ENCODE measurements around the gene CSTB. TPM values are rescaled to one million over a fixed set of nuclear protein-coding genes. Genes with fewer than 3 reads are reported as not detected.

The CSTB gene
- total and polyA plus RNA-seq, 4 donors: 3.8 to 62.4 (median 33.7) TPM

- peaks cover under 1 to 7% (median 4%) of the 10 kb centered on the region in 4 donors for H3K4me1 ChIP-seq (ENCODE audit: control insufficient read depth in 4 of 4, insufficient read depth in 4 of 4, low read length in 3 of 4)
- H3K27me3 ChIP-seq (ENCODE audit: control insufficient read depth in 4 of 4, insufficient read depth in 4 of 4, low read length in 3 of 4): no peaks in the 10 kb centered on the region
- 95% methylated on average over 15 of the region's 15 CpGs for WGBS
- no peaks in the 10 kb centered on the region for H3K9me3 ChIP-seq (ENCODE audit: control insufficient read depth in 4 of 4, low read length in 3 of 4)
- TF ChIP-seq FOXA2 (IDR thresholded peaks at IDR 0.05): no peak
- TF ChIP-seq HNF4A (conservative IDR thresholded peaks at IDR 0.05): no peak
- no peak for TF ChIP-seq JUND (IDR thresholded peaks at IDR 0.05)
- TF ChIP-seq SP1 (IDR thresholded peaks at IDR 0.05): no peak
- TF ChIP-seq REST (IDR thresholded peaks at IDR 0.05): no peak
- no peak overlapping the region for H3K4me3 ChIP-seq (ENCODE audit: low read depth in 1 of 3, low read length in 3 of 3)
- H3K27ac ChIP-seq (ENCODE audit: low read depth in 1 of 2, low read length in 2 of 2): no peak overlapping the region
- H3K9ac ChIP-seq (ENCODE audit: low read depth in 1 of 2, low read length in 2 of 2): no peak overlapping the region
- peaks cover 4 to 23% (median 5%) of the 10 kb centered on the region in 4 donors for H3K36me3 ChIP-seq (ENCODE audit: control insufficient read depth in 4 of 4, insufficient read depth in 3 of 4, low read depth in 1 of 4, low read length in 3 of 4)
- DNase-seq (ENCODE audit: low spot score): no peak
Measured at GRCh38 chr21:43762303-43763128, 13.6 kb downstream of the CSTB start.

- peaks cover 4 to 24% (median 5%) of the 10 kb centered on the region in 4 donors for H3K36me3 ChIP-seq (ENCODE audit: control insufficient read depth in 4 of 4, insufficient read depth in 3 of 4, low read depth in 1 of 4, low read length in 3 of 4)
- DNase-seq (ENCODE audit: low spot score): no peak
- no peak overlapping the region for H3K9ac ChIP-seq (ENCODE audit: low read depth in 1 of 2, low read length in 2 of 2)
- no peaks in the 10 kb centered on the region for H3K27me3 ChIP-seq (ENCODE audit: control insufficient read depth in 4 of 4, insufficient read depth in 4 of 4, low read length in 3 of 4)
- no peak overlapping the region for H3K27ac ChIP-seq (ENCODE audit: low read depth in 1 of 2, low read length in 2 of 2)
- no peaks in the 10 kb centered on the region for H3K9me3 ChIP-seq (ENCODE audit: control insufficient read depth in 4 of 4, low read length in 3 of 4)
- H3K4me3 ChIP-seq (ENCODE audit: low read depth in 1 of 3, low read length in 3 of 3): no peak overlapping the region
- peaks cover 5 to 11% (median 8%) of the 10 kb centered on the region in 4 donors for H3K4me1 ChIP-seq (ENCODE audit: control insufficient read depth in 4 of 4, insufficient read depth in 4 of 4, low read length in 3 of 4)
- 96% methylated on average over 18 of the region's 18 CpGs for WGBS
- no peak for TF ChIP-seq NR2F2 (IDR thresholded peaks at IDR 0.05)
- no peak for TF ChIP-seq SP1 (IDR thresholded peaks at IDR 0.05)
- TF ChIP-seq, protein P1, sequence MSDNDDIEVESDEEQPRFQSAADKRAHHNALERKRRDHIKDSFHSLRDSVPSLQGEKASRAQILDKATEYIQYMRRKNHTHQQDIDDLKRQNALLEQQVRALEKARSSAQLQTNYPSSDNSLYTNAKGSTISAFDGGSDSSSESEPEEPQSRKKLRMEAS (IDR thresholded peaks at IDR 0.05): no peak
- no peak for TF ChIP-seq RAD21 (IDR thresholded peaks at IDR 0.05)
- TF ChIP-seq TAF1 (conservative IDR thresholded peaks at IDR 0.05): no peak
- no peak for TF ChIP-seq HNF4G (IDR thresholded peaks at IDR 0.05)
- no peak for TF ChIP-seq FOXA2 (IDR thresholded peaks at IDR 0.05)
- TF ChIP-seq EGR1 (IDR thresholded peaks at IDR 0.05; ENCODE audit: low read depth in 2 of 2): no peak
- no peak for TF ChIP-seq RXRA (IDR thresholded peaks at IDR 0.05)
- TF ChIP-seq JUND (IDR thresholded peaks at IDR 0.05): no peak
- no peak for TF ChIP-seq REST (IDR thresholded peaks at IDR 0.05)
- TF ChIP-seq GABPA (IDR thresholded peaks at IDR 0.05 in 1 of 2, conservative IDR thresholded peaks at IDR 0.05 in 1 of 2): no peak
Measured at GRCh38 chr21:43761886-43762285, 14.2 kb downstream of the CSTB start.
